Fibroblast of skin of right biceps (primary cell): ENCODE data around the gene LMO3.

ENCODE experiments used
- DNase-seq: peaks from one replicate; pipeline ENCODE4 v3.0.0-alpha.2; 2013

Gene LMO3

DNA sequence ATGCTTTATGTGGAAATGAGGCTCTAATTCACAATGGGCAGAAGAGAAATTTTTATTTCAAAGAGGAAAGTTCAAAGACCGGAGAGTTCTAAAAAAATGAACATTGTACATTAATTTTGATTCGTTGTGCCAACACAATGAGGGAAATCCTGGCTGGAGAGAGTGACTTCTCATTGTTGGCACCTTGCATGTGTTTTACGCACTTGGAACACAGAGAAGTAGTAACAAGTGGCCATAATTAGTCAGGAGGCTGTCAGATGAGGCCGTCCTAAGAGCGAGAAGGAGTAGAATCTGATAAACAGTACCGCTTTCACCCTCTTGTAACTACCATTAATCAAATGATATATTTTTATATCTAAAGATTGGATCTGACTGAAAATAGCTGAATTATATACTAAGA lies 6.9 kb downstream of the LMO3 start:
- DNase-seq: no peak

- no peak for DNase-seq
Observed at GRCh38 chr12:16594797-16595196, 11.2 kb downstream of the LMO3 start.

DNA sequence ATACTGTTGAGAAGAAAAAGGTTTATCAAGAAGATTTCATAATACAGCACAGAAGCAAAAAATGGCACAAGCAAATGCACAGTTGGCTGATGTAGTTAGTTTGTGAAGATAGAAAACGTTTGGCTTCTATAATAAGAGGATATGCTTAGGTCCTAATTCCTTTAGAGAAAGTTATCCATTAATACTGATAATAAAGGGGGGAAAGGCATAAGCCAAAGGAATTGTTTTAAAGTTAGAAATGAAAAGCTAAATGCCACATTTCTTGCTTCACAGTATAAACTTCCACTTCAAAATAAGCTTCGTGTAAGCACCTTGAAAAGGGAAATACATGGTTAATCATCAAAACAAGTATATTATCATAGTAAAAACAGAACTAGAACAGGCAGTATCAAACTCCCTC lies 12.4 kb downstream of the LMO3 start:
- DNase-seq: no peak

DNA sequence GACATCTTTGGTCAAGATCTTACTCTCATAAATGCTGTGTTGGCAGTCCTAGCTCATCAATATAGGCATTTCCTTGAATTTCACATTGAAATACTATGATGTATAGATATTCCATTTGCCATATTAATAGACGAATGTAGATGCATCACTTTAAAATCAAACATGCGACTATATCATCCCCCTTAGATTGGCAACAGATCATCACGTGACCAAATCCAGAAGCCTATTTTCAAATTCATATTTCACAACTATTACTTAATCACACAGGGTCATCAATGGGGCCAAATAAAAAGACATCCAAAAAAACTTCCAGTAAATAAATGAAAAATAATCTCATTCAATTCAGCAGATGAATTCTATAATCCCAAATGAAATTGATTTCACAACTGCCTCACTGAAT lies 15.3 kb downstream of the LMO3 start:
- no peak for DNase-seq

GRCh38 chr12:16588812-16589211 lies 17.1 kb downstream of the LMO3 start:
- no peak for DNase-seq

- no peak for DNase-seq
Observed at GRCh38 chr12:16587514-16587913, 18.4 kb downstream of the LMO3 start.

DNA sequence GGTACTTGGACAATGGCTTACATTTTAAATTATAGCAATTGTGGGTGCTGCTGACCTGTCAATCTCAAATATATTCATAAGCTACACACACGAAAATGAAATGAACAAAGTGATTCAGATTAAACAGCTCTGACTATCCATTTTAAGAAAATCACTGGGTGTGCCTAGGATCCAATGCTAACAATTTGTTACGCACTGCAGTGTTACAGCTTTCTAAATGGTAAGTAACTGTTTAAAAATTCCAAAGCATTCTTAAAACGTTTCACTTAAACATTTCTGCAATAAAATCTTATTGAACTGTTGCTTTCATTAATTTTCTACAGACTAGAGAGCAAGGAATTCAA lies 18.9 kb downstream of the LMO3 start:
- DNase-seq: no peak

DNA sequence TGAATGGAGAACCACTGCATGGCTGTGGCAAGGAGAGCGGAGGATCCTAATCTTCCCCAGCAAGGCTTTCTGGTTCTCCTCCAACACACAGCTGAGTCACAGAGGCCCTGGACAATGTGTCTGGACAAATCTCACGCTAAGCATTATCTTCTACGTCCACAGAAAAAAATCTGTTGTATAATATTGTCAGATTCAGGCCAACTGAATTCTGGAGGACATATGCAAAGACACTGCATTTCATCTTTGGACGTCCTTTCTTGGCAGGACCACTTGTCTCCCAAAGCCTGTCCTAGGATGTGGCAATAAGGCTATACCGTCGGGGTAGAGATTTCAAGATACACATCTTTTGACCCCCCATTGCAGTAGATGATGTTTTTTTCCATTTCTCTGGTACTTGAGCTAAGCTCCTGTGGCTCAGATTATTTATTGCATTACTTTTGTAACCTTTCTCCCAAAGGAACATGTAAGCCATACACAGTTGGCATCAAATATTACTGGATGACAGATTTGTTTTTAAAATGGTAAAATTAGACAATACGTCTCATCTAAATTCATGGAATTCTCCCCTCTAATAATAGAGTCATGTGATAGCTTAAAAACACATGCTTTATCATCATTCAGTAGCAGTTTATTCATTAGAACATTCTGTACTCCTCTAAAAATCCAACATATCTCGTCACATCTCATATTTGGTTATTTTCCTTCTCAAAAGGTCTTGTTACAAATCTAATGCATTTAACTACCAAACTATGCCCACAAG lies 19.4 kb downstream of the LMO3 start:
- DNase-seq: peak; percentile 21

- no peak for DNase-seq
Observed at GRCh38 chr12:16585781-16586180, 20.2 kb downstream of the LMO3 start.

DNA sequence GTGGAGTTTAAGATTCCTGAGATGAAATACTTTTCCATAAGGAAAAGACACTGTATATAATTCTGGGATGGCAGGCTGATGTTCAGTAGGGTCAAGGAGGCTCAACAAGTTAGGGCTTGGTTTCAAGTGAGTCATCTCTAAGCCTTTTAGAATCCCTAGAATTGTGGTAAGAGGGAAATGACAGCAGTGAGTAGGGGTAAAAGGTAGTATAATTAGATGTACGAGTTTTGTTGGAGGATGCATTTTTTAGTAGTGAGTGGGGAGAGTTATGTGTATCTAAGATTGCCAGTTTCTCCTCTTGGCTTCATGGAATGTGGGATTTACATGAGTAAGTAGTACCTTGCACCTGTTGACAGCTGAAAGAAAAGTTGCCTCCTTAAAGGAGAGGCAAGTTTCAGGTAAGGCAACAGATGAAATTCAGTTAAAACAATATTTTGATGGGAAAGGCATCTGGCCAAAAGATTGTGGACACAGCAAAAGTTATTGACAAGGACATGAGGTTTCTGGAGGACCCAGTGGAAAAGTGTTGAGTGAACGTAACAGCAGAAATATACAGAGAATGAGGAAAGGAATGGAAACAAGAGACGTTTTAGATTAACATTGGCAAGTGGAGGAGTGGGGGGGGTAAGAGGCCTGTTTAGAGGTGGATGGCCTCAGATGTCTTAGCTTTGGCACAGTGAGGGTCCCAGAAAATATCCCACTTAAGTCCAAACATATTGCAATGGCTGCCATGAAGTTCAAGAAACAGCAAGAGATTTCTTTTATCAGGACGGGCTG lies 21.8 kb downstream of the LMO3 start:
- peak; percentile 50 for DNase-seq

DNA sequence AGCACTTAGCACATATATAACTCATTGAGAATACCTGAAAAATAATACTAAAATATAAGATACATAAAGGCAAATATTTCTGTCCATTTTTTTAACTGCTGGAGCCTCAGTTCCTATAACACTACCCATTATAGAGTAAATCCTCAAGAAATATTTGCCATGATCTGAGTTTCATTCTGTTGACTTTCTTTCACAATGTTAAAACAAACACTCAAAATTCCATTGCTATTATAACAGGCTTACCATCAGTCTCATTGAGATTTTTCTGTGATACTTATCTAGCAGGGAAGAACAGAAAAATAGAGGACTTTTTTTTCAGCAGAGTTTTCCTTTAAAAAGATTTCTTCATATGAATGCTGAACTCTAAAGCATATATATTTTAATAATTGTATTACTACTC lies 24.5 kb downstream of the LMO3 start:
- no peak for DNase-seq

DNA sequence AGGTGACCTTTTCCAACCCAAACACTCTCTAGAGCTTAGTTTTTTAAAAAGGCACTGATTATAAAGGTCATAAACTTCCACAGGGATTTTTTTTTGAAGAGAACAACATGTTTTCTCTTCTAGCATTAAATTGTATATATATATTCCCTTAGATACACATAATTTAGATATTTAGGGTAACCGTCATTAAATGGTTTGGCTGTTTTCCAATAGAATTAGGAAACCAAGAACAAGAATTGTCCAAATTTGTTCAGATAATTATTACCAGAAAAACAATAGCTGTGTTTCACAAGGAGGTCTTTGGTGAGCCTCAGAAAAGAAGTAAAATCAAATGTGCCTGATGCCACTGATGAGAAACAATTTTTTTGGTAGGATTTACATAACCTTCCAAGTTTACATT lies 26.9 kb downstream of the LMO3 start:
- no peak for DNase-seq

DNA sequence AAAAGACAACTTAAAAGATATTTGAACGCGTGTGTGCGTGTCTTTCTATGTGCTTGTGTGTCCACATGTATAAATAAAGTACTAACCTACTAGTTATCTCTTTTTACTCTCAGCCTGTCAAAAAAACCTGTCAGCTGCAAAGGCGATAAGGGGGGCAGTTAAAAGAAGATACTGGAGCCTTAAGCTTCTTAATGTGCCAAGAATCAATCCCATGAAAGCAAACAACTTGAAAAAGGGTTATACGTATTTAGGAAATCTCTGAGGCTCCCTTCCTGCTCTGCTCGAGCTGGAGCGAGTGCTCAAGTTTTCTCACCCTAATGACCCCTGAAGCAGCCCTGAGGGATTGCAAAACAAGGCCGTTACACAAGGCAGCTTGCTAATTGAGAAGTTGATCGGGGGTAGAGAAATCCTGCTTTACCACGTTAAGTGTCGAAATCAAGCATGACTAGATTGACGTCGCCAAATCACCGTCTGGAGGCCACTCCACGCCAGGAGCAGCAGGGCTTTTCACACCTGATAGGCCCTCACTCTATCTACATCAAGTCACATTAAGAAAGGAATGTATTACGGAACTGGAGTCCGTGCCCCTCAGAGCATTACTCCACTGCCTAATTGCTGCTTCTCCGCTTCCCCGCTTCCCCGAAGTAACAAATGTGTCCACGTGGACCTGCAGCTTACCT lies 32.4 kb downstream of the LMO3 start:
- DNase-seq: no peak

DNA sequence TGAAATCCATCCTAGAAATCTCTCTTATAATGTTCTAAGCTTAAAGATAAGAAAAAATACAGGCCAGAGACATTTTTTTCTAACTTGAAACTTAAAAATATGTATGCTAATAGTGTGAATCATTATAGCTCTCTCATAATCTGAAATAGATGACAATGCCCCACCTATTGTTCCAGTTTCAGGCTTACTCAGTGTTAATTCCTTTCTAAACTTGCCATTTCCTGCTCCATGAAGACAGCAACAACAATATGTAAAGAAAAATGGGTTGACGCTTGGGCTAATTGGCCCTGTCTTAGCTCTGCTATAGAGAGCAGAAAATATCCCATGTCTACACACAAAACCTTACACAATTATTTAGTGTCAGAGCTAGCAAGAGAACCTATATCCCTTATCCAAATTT lies 37.1 kb downstream of the LMO3 start:
- DNase-seq: no peak

DNA sequence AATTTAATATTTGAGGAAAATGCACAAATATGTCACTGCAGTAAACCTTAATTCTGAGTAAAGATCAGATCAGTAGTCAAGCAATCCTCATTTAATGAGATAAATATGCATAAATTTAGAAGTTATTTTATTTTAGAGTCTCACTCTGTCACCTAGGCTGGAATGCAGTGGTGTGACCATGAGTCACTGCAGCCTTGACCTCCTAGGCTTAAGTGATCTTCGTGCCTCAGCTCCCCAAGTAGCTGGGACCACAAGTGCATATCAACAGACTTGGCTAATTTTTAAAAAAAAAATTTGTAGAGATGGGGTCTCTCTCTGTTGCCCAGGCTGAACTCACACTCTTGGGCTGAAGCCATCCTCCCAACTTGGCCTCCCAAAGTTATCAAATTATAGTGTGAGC lies 41.3 kb downstream of the LMO3 start:
- DNase-seq: no peak

- no peak for DNase-seq
Observed at GRCh38 chr12:16563504-16563903, 42.5 kb downstream of the LMO3 start.

DNA sequence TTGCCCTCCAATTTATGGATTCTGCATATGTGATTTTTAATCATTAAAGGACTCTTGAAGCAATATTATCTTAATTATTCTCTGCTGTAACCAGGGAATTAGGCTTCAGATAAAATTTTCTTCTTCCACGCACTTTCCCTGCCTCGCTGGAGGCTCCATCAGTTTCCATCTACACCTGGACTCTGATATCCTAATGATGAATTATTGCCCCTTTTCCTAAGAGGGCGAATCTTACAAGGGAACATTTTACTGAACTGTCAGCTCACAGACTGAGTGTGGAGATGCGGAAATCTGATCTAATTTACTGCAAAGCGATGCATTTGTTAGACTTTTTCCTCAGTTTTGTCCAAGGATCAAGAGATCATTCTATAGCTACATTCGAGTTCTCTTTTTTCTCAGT lies 43.0 kb downstream of the LMO3 start:
- DNase-seq: no peak

GRCh38 chr12:16562435-16562834 lies 43.5 kb downstream of the LMO3 start:
- DNase-seq: no peak

GRCh38 chr12:16560273-16560672 lies 45.7 kb downstream of the LMO3 start:
- no peak for DNase-seq

GRCh38 chr12:16555630-16556029 lies 50.3 kb downstream of the LMO3 start:
- DNase-seq: peak; percentile 55

DNA sequence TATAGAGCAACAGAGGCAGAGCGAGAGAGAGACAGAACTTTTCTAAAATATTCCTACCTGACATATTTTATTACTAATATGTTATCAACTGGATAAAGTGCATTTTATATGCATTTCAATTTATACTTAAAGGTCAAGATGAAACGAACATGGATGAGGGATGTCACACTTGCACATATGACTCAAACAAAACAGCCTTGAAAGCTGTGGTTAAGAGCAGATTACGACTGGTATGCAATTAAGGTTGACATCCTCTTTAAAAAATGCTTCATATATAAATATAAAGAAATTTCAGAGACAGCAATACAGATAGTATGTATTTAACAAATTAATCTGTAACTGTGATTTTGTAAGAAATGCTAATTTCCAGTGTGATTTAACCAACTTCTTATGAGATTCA lies 52.5 kb downstream of the LMO3 start:
- peak; percentile 23 for DNase-seq

DNA sequence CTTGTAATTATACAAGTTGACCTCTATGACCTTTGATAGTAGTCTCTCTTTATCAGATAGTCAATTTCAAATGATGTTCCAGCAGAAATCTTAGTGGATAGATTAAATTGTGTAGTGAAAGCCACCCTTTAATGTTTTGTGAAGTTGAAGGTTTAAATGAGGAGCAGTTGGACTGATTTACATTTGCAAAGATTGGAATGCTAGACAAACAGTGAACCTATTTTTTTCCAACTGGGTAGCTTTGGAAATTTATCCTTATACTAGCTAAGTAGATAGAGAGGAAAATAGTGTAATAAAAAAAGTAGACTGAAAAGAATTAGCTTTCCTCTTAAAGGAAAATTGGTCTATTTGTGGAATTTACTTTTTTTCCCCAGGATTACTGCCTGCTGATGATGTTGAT lies 53.7 kb downstream of the LMO3 start:
- no peak for DNase-seq

- DNase-seq: no peak
Observed at GRCh38 chr12:16545836-16546235, 60.1 kb downstream of the LMO3 start.

GRCh38 chr12:16542586-16542985 lies 63.4 kb downstream of the LMO3 start:
- no peak for DNase-seq
